Adrenal gland (tissue), 12 donors: ENCODE measurements around the gene TNFRSF19. TPM values are rescaled to one million over a fixed set of nuclear protein-coding genes. Genes with fewer than 3 reads are reported as not detected.

Experiments used
- DNase-seq, 7 donors: peaks; one replicate each; pipeline ENCODE4 v3.0.0-alpha.2; 2019 to 2020
- H3K27ac ChIP-seq, 5 donors: fragments of 200-600 bp; sonication (generic) in 4 of 5; 1 replicate in 3 of 5; 2 replicates in 2 of 5; pipeline versions ENCODE4 v1.5.1 to v1.8.0; 2016 to 2020; ENCODE audit warnings: mild to moderate bottlenecking in 1 of 5
- H3K27me3 ChIP-seq: fragments of 200-600 bp; 2 replicates; pipeline ENCODE4 v1.8.0; 2021
- H3K36me3 ChIP-seq, 2 donors: fragments of 200-600 bp; replicated peaks in 1 of 2; 1 replicate in 1 of 2; 2 replicates in 1 of 2; pipeline versions ENCODE4 v1.5.1 to v1.8.0; 2018 to 2022
- H3K4me1 ChIP-seq, 2 donors: fragments of 200-600 bp; replicated peaks in 1 of 2; 1 replicate in 1 of 2; 2 replicates in 1 of 2; pipeline versions ENCODE4 v1.5.1 to v1.8.0; 2018 to 2021
- H3K4me3 ChIP-seq, 4 donors: fragments of 200-600 bp; sonication (generic) in 3 of 4; one replicate each; pipeline ENCODE4 v1.5.1; 2016 to 2018
- H3K9me3 ChIP-seq, 3 donors: fragments of 200-600 bp; sonication (generic) in 1 of 3; replicated peaks in 1 of 3; 1 replicate in 2 of 3; 2 replicates in 1 of 3; pipeline versions ENCODE4 v1.5.1 to v1.8.0; 2016 to 2021
- CTCF ChIP-seq, 6 experiments: fragments of 450-650 bp in 4 of 6; fragments of 200-600 bp in 2 of 6; sonication (generic) in 1 of 6; IDR thresholded peaks; 1 replicate in 5 of 6; 2 replicates in 1 of 6; pipeline versions ENCODE4 v1.5.1 to v1.8.0; 2016 to 2021; ENCODE audit warnings: antibody characterized with exemption in 6 of 6, mild to moderate bottlenecking in 2 of 6, moderate library complexity in 1 of 6
- POLR2A ChIP-seq, 2 donors: fragments of 450-650 bp; IDR thresholded peaks; one replicate each; pipeline ENCODE4 v1.6.1; 2017; ENCODE audit warnings: antibody characterized with exemption in 2 of 2, mild to moderate bottlenecking in 2 of 2, moderate library complexity in 1 of 2
- WGBS, 4 donors: extraction: QIAGEN DNeasy Blood & Tissue Kit in 2 of 4; methylation state at CpG; one replicate each; pipeline versions ENCODE4 v1.1.5 to v1.1.7; 2013 to 2017; 5-methylcytosine and 5-hydroxymethylcytosine counted together
- intact Hi-C, 2 donors: fragments of 100-400 bp; cut with DNase I; formaldehyde crosslinking; loops; one replicate each; pipeline versions ENCODE4 v1.14.1 to v1.15.0; 2022 to 2023
- polyA plus RNA-seq, 3 donors: library from polyadenylated mRNA; stranded (reverse); fragments of 200-250 nt in 2 of 3; fragments of 350-450 nt in 1 of 3; fragmentation: Illumina TruSeq in 1 of 3; extraction: RNeasy Lipid Tissue Mini Kit (QIAGEN cat#74804) in 1 of 3; gene quantifications; one replicate each; pipeline ENCODE4 v1.2.3, GENCODE V29; 2013 to 2014
- total RNA-seq, 9 donors: library from RNA; depleted of rRNA in 4 of 9; stranded (reverse); fragments of >200 nt in 4 of 9; fragments of 120-200 nt in 1 of 9; fragmentation: NEBNext Ultra II Directional in 1 of 9; extraction: Animal tissue kit (Norgen Biotek cat#: 25700) in 1 of 9; gene quantifications; one replicate each; pipeline versions ENCODE4 v1.1.0 to v1.2.4, GENCODE V29; 2013 to 2023
- donor health status: healthy with polysubstance abuse.
- donor health status: Bipolar disorder and iron deficiency.
- donor health status: DM: yes; HTN: yes; CAD: no.
- donor health status: DM: no; HTN: no; CAD: no.
- donor health status: DM: no; HTN: no; CAD: no.
- donor health status: DM: yes; HTN: yes; CAD: no.

The TNFRSF19 gene
- total and polyA plus RNA-seq, 12 donors: 0.88 to 6.7 (median 3.3) TPM

GRCh38 chr13:23667750-23668149 is 97.5 kb downstream of the TNFRSF19 start:
- intact Hi-C loops: no loop called here
- no peak for DNase-seq
- 95 to 98% (median 97%) methylated on average over 6 of the region's 6 CpGs for WGBS, 4 donors

GRCh38 chr13:23668562-23668961 is 98.3 kb downstream of the TNFRSF19 start:
- DNase-seq: no peak
- Histone ChIP-seq H3K4me1 (no peaks in the 10 kb centered on the region), H3K9me3 (no peaks in the 10 kb centered on the region), H3K36me3 (no peaks in the 10 kb centered on the region), H3K27me3 (no peaks in the 10 kb centered on the region), H3K4me3 (no peak overlapping the region), H3K27ac (no peak overlapping the region)
- intact Hi-C loops: no loop called here
- TF ChIP-seq CTCF (IDR thresholded peaks at IDR 0.05): no peak
- TF ChIP-seq POLR2A (IDR thresholded peaks at IDR 0.05): no peak
- WGBS, 4 donors: 90 to 94% (median 93%) methylated on average over 9 of the region's 9 CpGs

More at GRCh38 chr13:23667750-23668149, 97.5 kb downstream of the TNFRSF19 start:
- H3K9me3 ChIP-seq: no peaks in the 10 kb centered on the region
- H3K4me1 ChIP-seq: no peaks in the 10 kb centered on the region
- H3K27ac ChIP-seq: no peak overlapping the region
- H3K27me3 ChIP-seq: no peaks in the 10 kb centered on the region
- TF ChIP-seq CTCF (IDR thresholded peaks at IDR 0.05) (no peak), POLR2A (IDR thresholded peaks at IDR 0.05) (no peak)
- H3K4me3 ChIP-seq: no peak overlapping the region
- H3K36me3 ChIP-seq: no peaks in the 10 kb centered on the region

- intact Hi-C loops: no loop called here
- H3K27me3 ChIP-seq: no peaks in the 10 kb centered on the region
- TF ChIP-seq POLR2A (IDR thresholded peaks at IDR 0.05) (no peak), CTCF (IDR thresholded peaks at IDR 0.05) (no peak)
Measured at GRCh38 chr13:23670793-23671192, 100.6 kb downstream of the TNFRSF19 start.

GRCh38 chr13:23671377-23671776 is 101.2 kb downstream of the TNFRSF19 start:
- no peak for TF ChIP-seq CTCF (IDR thresholded peaks at IDR 0.05)
- TF ChIP-seq POLR2A (IDR thresholded peaks at IDR 0.05): no peak
- H3K4me1 ChIP-seq: no peaks in the 10 kb centered on the region
- intact Hi-C loops: no loop called here
- no peak for DNase-seq
- no peaks in the 10 kb centered on the region for H3K27me3 ChIP-seq
- no peak overlapping the region for H3K4me3 ChIP-seq
- no peaks in the 10 kb centered on the region for H3K9me3 ChIP-seq
- 81 to 95% (median 92%) methylated on average over 2 of the region's 2 CpGs for WGBS, 4 donors
- no peaks in the 10 kb centered on the region for H3K36me3 ChIP-seq
- H3K27ac ChIP-seq: no peak overlapping the region

More at GRCh38 chr13:23670793-23671192, 100.6 kb downstream of the TNFRSF19 start:
- DNase-seq: no peak
- Histone ChIP-seq H3K9me3 (no peaks in the 10 kb centered on the region), H3K27ac (no peak overlapping the region), H3K36me3 (no peaks in the 10 kb centered on the region), H3K4me3 (no peak overlapping the region), H3K4me1 (no peaks in the 10 kb centered on the region)
- 80 to 86% (median 82%) methylated on average over 7 of the region's 7 CpGs for WGBS, 4 donors
